GM21367 (cell line): ENCODE data around the gene CLIC1.

ENCODE experiments used
- ATAC-seq: cut with Tn5 transposase; IDR thresholded peaks from one replicate; pipeline ENCODE4 v1.9.1; 2021; ENCODE audit not compliant: unreplicated experiment

Gene CLIC1

GRCh38 chr6:31736021-31736767 lies at the start of gene CLIC1:
Gene CLIC1, minus strand, starts transcription at chr6:31736530. Its CDS starts 230 bp downstream, at chr6:31736300.
- ATAC-seq: no peak

GRCh38 chr6:31785475-31785874 lies 49.1 kb upstream of the CLIC1 start:
- no peak for ATAC-seq

- ATAC-seq: no peak
These were observed 48.0 kb upstream of the CLIC1 start for GRCh38 chr6:31784098-31784925.

GRCh38 chr6:31782126-31782855 lies 46.0 kb upstream of the CLIC1 start:
- no peak for ATAC-seq

- no peak for ATAC-seq
These were observed 45.2 kb upstream of the CLIC1 start for GRCh38 chr6:31781244-31782125.

- no peak for ATAC-seq
These were observed 44.3 kb upstream of the CLIC1 start for GRCh38 chr6:31780507-31781243.

GRCh38 chr6:31779908-31780307 lies 43.6 kb upstream of the CLIC1 start:
- no peak for ATAC-seq

GRCh38 chr6:31778999-31779885 lies 42.9 kb upstream of the CLIC1 start:
- no peak for ATAC-seq

GRCh38 chr6:31778193-31778592 lies 41.9 kb upstream of the CLIC1 start:
- no peak for ATAC-seq

GRCh38 chr6:31777667-31778050 lies 41.3 kb upstream of the CLIC1 start:
- no peak for ATAC-seq

GRCh38 chr6:31776989-31777666 lies 40.8 kb upstream of the CLIC1 start, which contains the start of gene VWA7:
Gene VWA7, minus strand, starts transcription at chr6:31777328. Its CDS starts 549 bp downstream, at chr6:31776779.
- peak; percentile 49 for ATAC-seq

- no peak for ATAC-seq
These were observed 40.2 kb upstream of the CLIC1 start for GRCh38 chr6:31776485-31776988.

GRCh38 chr6:31775633-31776484 lies 39.5 kb upstream of the CLIC1 start:
- no peak for ATAC-seq

- no peak for ATAC-seq
These were observed 38.9 kb upstream of the CLIC1 start for GRCh38 chr6:31775184-31775583.

GRCh38 chr6:31771992-31772358 lies 35.6 kb upstream of the CLIC1 start:
- no peak for ATAC-seq

GRCh38 chr6:31770860-31771259 lies 34.5 kb upstream of the CLIC1 start:
- no peak for ATAC-seq

- no peak for ATAC-seq
These were observed 33.5 kb upstream of the CLIC1 start for GRCh38 chr6:31769684-31770371.
